ENCODE data around the gene RTP2.

Gene RTP2

DNA sequence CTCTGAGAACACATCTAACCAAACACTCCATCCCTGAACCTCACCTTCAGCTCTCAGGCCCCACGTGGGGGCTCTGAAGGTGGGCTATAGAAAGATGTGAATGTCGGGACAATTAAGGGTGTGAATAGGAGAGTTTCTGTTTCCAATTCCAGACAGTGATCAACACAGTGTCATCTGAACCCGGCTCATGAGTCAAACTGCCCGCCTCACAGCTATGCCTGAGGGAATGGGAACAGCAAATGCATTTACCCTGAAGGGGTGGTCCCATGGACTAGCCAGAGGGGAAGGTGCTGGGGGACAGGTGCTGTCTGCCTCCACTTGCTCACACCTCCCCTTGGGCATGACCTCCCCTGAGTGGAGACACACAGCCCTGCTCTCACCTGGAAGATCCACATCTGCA lies 6.3 kb downstream of the RTP2 start:
- TF ChIP-seq TCF12 (IDR thresholded peaks at IDR 0.05; ENCODE audit: low read depth) (no peak), RAD21 (IDR thresholded peaks at IDR 0.05; ENCODE audit: low read depth) (no peak), NFIC (IDR thresholded peaks at IDR 0.05) (no peak), EGR1 (IDR thresholded peaks at IDR 0.05) (no peak), TAF1 (IDR thresholded peaks at IDR 0.05; ENCODE audit: low read depth) (no peak), EP300 (IDR thresholded peaks at IDR 0.05; ENCODE audit: borderline replicate concordance) (no peak), CEBPB (IDR thresholded peaks at IDR 0.05) (no peak)
- TF ChIP-seq, protein P1, sequence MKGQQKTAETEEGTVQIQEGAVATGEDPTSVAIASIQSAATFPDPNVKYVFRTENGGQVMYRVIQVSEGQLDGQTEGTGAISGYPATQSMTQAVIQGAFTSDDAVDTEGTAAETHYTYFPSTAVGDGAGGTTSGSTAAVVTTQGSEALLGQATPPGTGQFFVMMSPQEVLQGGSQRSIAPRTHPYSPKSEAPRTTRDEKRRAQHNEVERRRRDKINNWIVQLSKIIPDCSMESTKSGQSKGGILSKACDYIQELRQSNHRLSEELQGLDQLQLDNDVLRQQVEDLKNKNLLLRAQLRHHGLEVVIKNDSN (IDR thresholded peaks at IDR 0.05), result no peak

DNA sequence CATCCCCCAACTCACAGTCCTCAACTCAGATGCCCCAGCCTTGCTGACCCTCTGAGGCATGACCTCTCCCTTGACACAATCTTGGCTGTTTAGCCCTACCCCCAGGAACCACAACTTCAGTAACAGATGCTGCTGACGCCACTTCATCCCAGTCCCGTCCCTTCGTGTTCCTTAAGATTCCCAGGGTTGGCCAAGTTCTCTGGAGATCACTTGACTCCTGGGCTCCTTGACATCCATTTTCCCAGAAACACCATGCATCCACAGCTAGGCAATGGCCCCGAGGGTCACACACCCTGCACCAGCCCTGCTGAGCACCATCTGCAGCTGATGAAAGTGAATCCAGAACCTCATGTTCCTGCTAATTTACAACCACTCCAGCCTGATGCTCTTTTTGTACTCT lies 6.9 kb downstream of the RTP2 start:
- no peak for TF ChIP-seq CEBPB (IDR thresholded peaks at IDR 0.05)
- TF ChIP-seq TAF1 (IDR thresholded peaks at IDR 0.05; ENCODE audit: low read depth), result no peak
- TF ChIP-seq, protein P1 (IDR thresholded peaks at IDR 0.05), result no peak
- TF ChIP-seq TCF12 (IDR thresholded peaks at IDR 0.05; ENCODE audit: low read depth), result no peak
- no peak for TF ChIP-seq ZBTB7A (IDR thresholded peaks at IDR 0.05; ENCODE audit: low read depth)
- TF ChIP-seq RAD21 (IDR thresholded peaks at IDR 0.05; ENCODE audit: low read depth), result no peak
- no peak for TF ChIP-seq CREB1 (IDR thresholded peaks at IDR 0.05; ENCODE audit: low read depth)
- no peak for TF ChIP-seq EGR1 (IDR thresholded peaks at IDR 0.05)
- TF ChIP-seq YY1 (IDR thresholded peaks at IDR 0.05; ENCODE audit: low read depth), result no peak
- TF ChIP-seq, protein P2, sequence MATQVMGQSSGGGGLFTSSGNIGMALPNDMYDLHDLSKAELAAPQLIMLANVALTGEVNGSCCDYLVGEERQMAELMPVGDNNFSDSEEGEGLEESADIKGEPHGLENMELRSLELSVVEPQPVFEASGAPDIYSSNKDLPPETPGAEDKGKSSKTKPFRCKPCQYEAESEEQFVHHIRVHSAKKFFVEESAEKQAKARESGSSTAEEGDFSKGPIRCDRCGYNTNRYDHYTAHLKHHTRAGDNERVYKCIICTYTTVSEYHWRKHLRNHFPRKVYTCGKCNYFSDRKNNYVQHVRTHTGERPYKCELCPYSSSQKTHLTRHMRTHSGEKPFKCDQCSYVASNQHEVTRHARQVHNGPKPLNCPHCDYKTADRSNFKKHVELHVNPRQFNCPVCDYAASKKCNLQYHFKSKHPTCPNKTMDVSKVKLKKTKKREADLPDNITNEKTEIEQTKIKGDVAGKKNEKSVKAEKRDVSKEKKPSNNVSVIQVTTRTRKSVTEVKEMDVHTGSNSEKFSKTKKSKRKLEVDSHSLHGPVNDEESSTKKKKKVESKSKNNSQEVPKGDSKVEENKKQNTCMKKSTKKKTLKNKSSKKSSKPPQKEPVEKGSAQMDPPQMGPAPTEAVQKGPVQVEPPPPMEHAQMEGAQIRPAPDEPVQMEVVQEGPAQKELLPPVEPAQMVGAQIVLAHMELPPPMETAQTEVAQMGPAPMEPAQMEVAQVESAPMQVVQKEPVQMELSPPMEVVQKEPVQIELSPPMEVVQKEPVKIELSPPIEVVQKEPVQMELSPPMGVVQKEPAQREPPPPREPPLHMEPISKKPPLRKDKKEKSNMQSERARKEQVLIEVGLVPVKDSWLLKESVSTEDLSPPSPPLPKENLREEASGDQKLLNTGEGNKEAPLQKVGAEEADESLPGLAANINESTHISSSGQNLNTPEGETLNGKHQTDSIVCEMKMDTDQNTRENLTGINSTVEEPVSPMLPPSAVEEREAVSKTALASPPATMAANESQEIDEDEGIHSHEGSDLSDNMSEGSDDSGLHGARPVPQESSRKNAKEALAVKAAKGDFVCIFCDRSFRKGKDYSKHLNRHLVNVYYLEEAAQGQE (IDR thresholded peaks at IDR 0.05; ENCODE audit: low read depth), result no peak
- no peak for TF ChIP-seq TEAD4 (IDR thresholded peaks at IDR 0.05)
- no peak for TF ChIP-seq EP300 (IDR thresholded peaks at IDR 0.05; ENCODE audit: borderline replicate concordance)
- TF ChIP-seq FOXM1 (IDR thresholded peaks at IDR 0.05; ENCODE audit: borderline replicate concordance, low read depth), result no peak
- TF ChIP-seq NFIC (IDR thresholded peaks at IDR 0.05), result no peak

DNA sequence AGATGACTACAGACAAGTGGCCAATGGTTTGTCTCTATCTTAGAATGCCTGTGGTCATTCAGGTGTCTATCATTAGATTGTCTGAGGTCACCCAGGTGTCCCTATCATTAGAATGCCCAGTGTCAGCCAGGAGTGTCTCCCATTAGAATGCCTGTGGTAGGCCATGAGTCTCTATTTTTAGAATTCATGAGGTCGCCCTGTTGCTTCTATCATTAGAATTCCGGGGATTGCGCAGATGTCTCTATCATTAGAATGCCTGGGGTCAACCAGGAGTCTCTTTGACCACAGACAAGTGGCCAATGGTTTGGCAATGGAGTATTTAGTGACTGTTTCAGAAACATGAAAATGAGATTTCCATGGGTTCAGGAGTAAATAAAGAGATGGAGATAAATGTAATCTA lies 7.6 kb downstream of the RTP2 start:
- TF ChIP-seq FOXM1 (IDR thresholded peaks at IDR 0.05; ENCODE audit: borderline replicate concordance, low read depth) (no peak), YY1 (IDR thresholded peaks at IDR 0.05; ENCODE audit: low read depth) (no peak), ZBTB7A (IDR thresholded peaks at IDR 0.05; ENCODE audit: low read depth) (no peak), TEAD4 (IDR thresholded peaks at IDR 0.05) (no peak), CREB1 (IDR thresholded peaks at IDR 0.05; ENCODE audit: low read depth) (no peak), NFIC (IDR thresholded peaks at IDR 0.05) (no peak), EGR1 (IDR thresholded peaks at IDR 0.05) (no peak), TCF12 (IDR thresholded peaks at IDR 0.05; ENCODE audit: low read depth) (no peak), RAD21 (IDR thresholded peaks at IDR 0.05; ENCODE audit: low read depth) (no peak), CEBPB (IDR thresholded peaks at IDR 0.05) (no peak), TAF1 (IDR thresholded peaks at IDR 0.05; ENCODE audit: low read depth) (no peak), EP300 (IDR thresholded peaks at IDR 0.05; ENCODE audit: borderline replicate concordance) (no peak)
- TF ChIP-seq, protein P2 (IDR thresholded peaks at IDR 0.05; ENCODE audit: low read depth), result no peak
- TF ChIP-seq, protein P1 (IDR thresholded peaks at IDR 0.05), result no peak
- TF ChIP-seq, protein P3, sequence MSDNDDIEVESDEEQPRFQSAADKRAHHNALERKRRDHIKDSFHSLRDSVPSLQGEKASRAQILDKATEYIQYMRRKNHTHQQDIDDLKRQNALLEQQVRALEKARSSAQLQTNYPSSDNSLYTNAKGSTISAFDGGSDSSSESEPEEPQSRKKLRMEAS (IDR thresholded peaks at IDR 0.05), result no peak

DNA sequence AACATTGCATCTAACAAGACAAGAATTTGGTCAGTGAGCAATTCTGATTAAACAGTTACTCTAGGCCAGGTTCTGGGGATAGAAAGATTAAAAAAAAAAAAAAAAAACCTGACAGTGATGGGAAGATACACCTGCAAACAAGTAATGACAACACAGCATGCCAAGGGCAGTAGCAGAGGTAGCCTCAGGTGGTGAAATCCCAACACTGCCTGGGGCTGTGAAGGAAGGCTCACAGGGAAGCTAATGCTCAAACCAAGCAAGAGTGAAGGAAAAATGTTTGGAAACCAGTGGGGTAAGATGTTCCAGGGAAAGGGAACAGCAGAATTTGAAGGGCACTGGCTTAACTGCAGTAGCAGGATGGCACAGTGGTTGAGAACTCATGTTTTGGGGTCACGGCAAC lies 8.9 kb downstream of the RTP2 start:
- TF ChIP-seq, protein P2 (IDR thresholded peaks at IDR 0.05; ENCODE audit: low read depth), result no peak
- TF ChIP-seq, protein P1 (IDR thresholded peaks at IDR 0.05), result no peak
- no peak for TF ChIP-seq TAF1 (IDR thresholded peaks at IDR 0.05; ENCODE audit: low read depth)
- no peak for TF ChIP-seq FOXM1 (IDR thresholded peaks at IDR 0.05; ENCODE audit: borderline replicate concordance, low read depth)
- TF ChIP-seq TEAD4 (IDR thresholded peaks at IDR 0.05), result no peak
- TF ChIP-seq EP300 (IDR thresholded peaks at IDR 0.05; ENCODE audit: borderline replicate concordance), result no peak
- TF ChIP-seq CREB1 (IDR thresholded peaks at IDR 0.05; ENCODE audit: low read depth), result no peak
- TF ChIP-seq, protein P3 (IDR thresholded peaks at IDR 0.05), result no peak
- TF ChIP-seq YY1 (IDR thresholded peaks at IDR 0.05; ENCODE audit: low read depth), result no peak
- TF ChIP-seq ZBTB7A (IDR thresholded peaks at IDR 0.05; ENCODE audit: low read depth), result no peak
- TF ChIP-seq CEBPB (IDR thresholded peaks at IDR 0.05), result no peak
- no peak for TF ChIP-seq EGR1 (IDR thresholded peaks at IDR 0.05)
- TF ChIP-seq RAD21 (IDR thresholded peaks at IDR 0.05; ENCODE audit: low read depth), result no peak

Measured in Ishikawa (cell line).